Mammary epithelial cell (primary cell): ENCODE results near the gene TMEM131.

Experiments
- EZH2 ChIP-seq: IDR thresholded peaks from 2 replicates; pipeline ENCODE4 v1.6.1; 2012; ENCODE audit warnings: low read length, inconsistent platforms, borderline replicate concordance
- TF ChIP-seq, protein P1 (sequence below), 2 donors: IDR thresholded peaks in 1 of 2; conservative IDR thresholded peaks in 1 of 2; 2 replicates each; pipeline ENCODE4 v1.5.1; 2011 to 2012; ENCODE audit warnings: inconsistent platforms in 2 of 2, low read length in 2 of 2, mild to moderate bottlenecking in 2 of 2, control low read depth in 1 of 2, low read depth in 1 of 2; ENCODE audit not compliant: insufficient read depth in 1 of 2; ENCODE audit errors: extremely low read depth in 1 of 2

GRCh38 chr2:97739020-97739892 is 256.5 kb downstream of the TMEM131 start:
- TF ChIP-seq, protein P1, sequence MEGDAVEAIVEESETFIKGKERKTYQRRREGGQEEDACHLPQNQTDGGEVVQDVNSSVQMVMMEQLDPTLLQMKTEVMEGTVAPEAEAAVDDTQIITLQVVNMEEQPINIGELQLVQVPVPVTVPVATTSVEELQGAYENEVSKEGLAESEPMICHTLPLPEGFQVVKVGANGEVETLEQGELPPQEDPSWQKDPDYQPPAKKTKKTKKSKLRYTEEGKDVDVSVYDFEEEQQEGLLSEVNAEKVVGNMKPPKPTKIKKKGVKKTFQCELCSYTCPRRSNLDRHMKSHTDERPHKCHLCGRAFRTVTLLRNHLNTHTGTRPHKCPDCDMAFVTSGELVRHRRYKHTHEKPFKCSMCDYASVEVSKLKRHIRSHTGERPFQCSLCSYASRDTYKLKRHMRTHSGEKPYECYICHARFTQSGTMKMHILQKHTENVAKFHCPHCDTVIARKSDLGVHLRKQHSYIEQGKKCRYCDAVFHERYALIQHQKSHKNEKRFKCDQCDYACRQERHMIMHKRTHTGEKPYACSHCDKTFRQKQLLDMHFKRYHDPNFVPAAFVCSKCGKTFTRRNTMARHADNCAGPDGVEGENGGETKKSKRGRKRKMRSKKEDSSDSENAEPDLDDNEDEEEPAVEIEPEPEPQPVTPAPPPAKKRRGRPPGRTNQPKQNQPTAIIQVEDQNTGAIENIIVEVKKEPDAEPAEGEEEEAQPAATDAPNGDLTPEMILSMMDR (conservative IDR thresholded peaks at IDR 0.05 in 1 of 2, IDR thresholded peaks at IDR 0.05 in 1 of 2; ENCODE audit: extremely low read depth in 1 of 2, insufficient read depth in 1 of 2, low read depth in 1 of 2, low read length in 2 of 2) = no peak
- no peak for TF ChIP-seq EZH2
